OCI-LY7 (cell line): ENCODE data around the gene COX19. TPM values are rescaled to one million over a fixed set of nuclear protein-coding genes. Genes with fewer than 3 reads are reported as not detected.
"Not testable (repeated sequence)": the region's sequence is repeated elsewhere in the genome, so short reads cannot be mapped to it uniquely, and the experiment has no call there.

ENCODE experiments used
- BruUV-seq: library from RNA; stranded (reverse); fragments of 400-500 nt; replicated peaks from 2 replicates; lab custom pipeline; 2021; lab: Mats Ljungman, UMichigan
- CTCF ChIA-PET: fragments of 300-600 bp; sonication (Branson Sonifier 250); formaldehyde crosslinking; loops from one replicate; lab custom pipeline; 2022; ENCODE audit warnings: antibody characterized with exemption; ENCODE audit not compliant: unreplicated experiment; lab: Charles Lee
- POLR2A ChIA-PET: fragments of 300-600 bp; sonication (Branson Sonifier 250); formaldehyde crosslinking; loops from one replicate; lab custom pipeline; 2022; ENCODE audit warnings: antibody characterized with exemption; lab: Charles Lee
- DNase-seq: peaks from one replicate; pipeline ENCODE4 v3.0.0-alpha.2; 2015; ENCODE audit warnings: low spot score
- H2AFZ ChIP-seq: fragments of 200-600 bp; sonication (generic), shearing (Covaris generic); 2 replicates; pipeline ENCODE4 v1.6.1; 2014; ENCODE audit warnings: mild to moderate bottlenecking, antibody characterized with exemption, low read length, moderate library complexity
- H3K27ac ChIP-seq: fragments of 200-600 bp; sonication (generic); 2 replicates; pipeline ENCODE4 v1.5.1; 2014; ENCODE audit warnings: mixed run types, low read depth, mild to moderate bottlenecking, moderate library complexity, low read length, inconsistent platforms; ENCODE audit not compliant: poor library complexity, severe bottlenecking
- H3K36me3 ChIP-seq: fragments of 200-600 bp; sonication (generic); 2 replicates; pipeline ENCODE4 v1.6.1; 2014; ENCODE audit warnings: mild to moderate bottlenecking, antibody characterized with exemption, low read length, moderate library complexity, mixed read lengths; ENCODE audit not compliant: insufficient read depth
- H3K4me1 ChIP-seq: fragments of 200-600 bp; sonication (generic); 2 replicates; pipeline ENCODE4 v1.5.1; 2014; ENCODE audit warnings: mild to moderate bottlenecking, low read length; ENCODE audit not compliant: insufficient read depth, poor library complexity, severe bottlenecking
- H3K4me2 ChIP-seq: fragments of 200-600 bp; sonication (generic); 2 replicates; pipeline ENCODE4 v1.6.1; 2014; ENCODE audit warnings: mild to moderate bottlenecking, low read length
- H3K4me3 ChIP-seq: fragments of 200-600 bp; sonication (generic); 2 replicates; pipeline ENCODE4 v1.5.1; 2014; ENCODE audit warnings: mild to moderate bottlenecking, low read depth, low read length; ENCODE audit not compliant: poor library complexity, severe bottlenecking
- H3K79me2 ChIP-seq: fragments of 200-600 bp; sonication (generic); 2 replicates; pipeline ENCODE4 v1.6.1; 2016; ENCODE audit warnings: low read depth, mild to moderate bottlenecking, low read length, moderate library complexity, mixed read lengths; ENCODE audit not compliant: insufficient read depth
- H3K9me2 ChIP-seq: fragments of 200-600 bp; sonication (generic); 2 replicates; pipeline ENCODE4 v1.6.1; 2016; ENCODE audit warnings: mild to moderate bottlenecking, low read length, mixed read lengths; ENCODE audit not compliant: insufficient read depth
- H3K9me3 ChIP-seq: fragments of 200-600 bp; sonication (generic); 2 replicates; pipeline ENCODE4 v1.6.1; 2014; ENCODE audit warnings: mild to moderate bottlenecking, mixed run types, low read length, mixed read lengths
- H4K20me1 ChIP-seq: fragments of 200-600 bp; sonication (generic); 2 replicates; pipeline ENCODE4 v1.6.1; 2014; ENCODE audit warnings: mild to moderate bottlenecking, antibody characterized with exemption, low read length, moderate library complexity, mixed read lengths; ENCODE audit not compliant: insufficient read depth
- CTCF ChIP-seq: fragments of 200-600 bp; sonication (generic); conservative IDR thresholded peaks from 2 replicates; pipeline ENCODE4 v1.5.1; 2014; ENCODE audit warnings: mild to moderate bottlenecking, antibody characterized with exemption, low read length, moderate library complexity, mixed read lengths
- EZH2phosphoT487 ChIP-seq: fragments of 200-600 bp; sonication (generic); IDR thresholded peaks from 2 replicates; pipeline ENCODE4 v1.6.1; 2018; ENCODE audit warnings: low read depth, borderline replicate concordance, mild to moderate bottlenecking, mixed run types, antibody characterized with exemption, low read length, moderate library complexity, mixed read lengths
- intact Hi-C: fragments of 100-400 bp; cut with micrococcal nuclease; formaldehyde crosslinking; loops from one replicate; pipeline ENCODE4 v1.10.0; 2022; ENCODE audit not compliant: unreplicated experiment
- total RNA-seq, 2 experiments: library from RNA; depleted of rRNA in 1 of 2; stranded (reverse); fragments of >200 nt in 1 of 2; shearing (Covaris generic) in 1 of 2; gene quantifications; 2 replicates each; pipeline ENCODE4 v1.2.3, GENCODE V29; 2014 to 2022

Gene COX19
- total RNA-seq, 2 experiments from 2014 or later = 23.2 to 43.1 TPM

- no peak for DNase-seq
- H3K4me3 ChIP-seq = no peak overlapping the region
- CTCF ChIA-PET = no interaction called here
- no TSS peak for BruUV-seq
- intact Hi-C loops = loop anchor here (5.0 kb wide), 1 partner anchor 253 kb away; no protein-coding TSS in a partner anchor
- no peaks in the 10 kb centered on the region for H4K20me1 ChIP-seq
- no peaks in the 10 kb centered on the region for H3K9me3 ChIP-seq
- no peak overlapping the region for H2AFZ ChIP-seq
- POLR2A ChIA-PET = interaction anchor here (0.6 kb wide), 1 partner anchor 33 kb away, joined by 3 read pairs; no protein-coding TSS in a partner anchor
- no peaks in the 10 kb centered on the region for H3K36me3 ChIP-seq
- H3K4me2 ChIP-seq = peak overlapping the region; percentile 45
- H3K4me1 ChIP-seq = peaks cover 33% of the 10 kb centered on the region
- no peaks in the 10 kb centered on the region for H3K9me2 ChIP-seq
- no peak overlapping the region for H3K27ac ChIP-seq
- TF ChIP-seq EZH2phosphoT487 (no peak), CTCF (no peak)
- H3K79me2 ChIP-seq = no peaks in the 10 kb centered on the region
These were observed 50.7 kb downstream of the COX19 start for GRCh38 chr7:924541-925231.

GRCh38 chr7:924042-924441 lies 51.3 kb downstream of the COX19 start:
- peak overlapping the region; percentile 66; the same call in 1 of the 2 replicates for H2AFZ ChIP-seq
- DNase-seq, H3K9me2 ChIP-seq, H3K79me2 ChIP-seq, BruUV-seq, H3K9me3 ChIP-seq, H3K36me3 ChIP-seq, CTCF ChIA-PET, H3K27ac ChIP-seq, H4K20me1 ChIP-seq: not testable (repeated sequence)
- H3K4me1 ChIP-seq = peaks cover 33% of the 10 kb centered on the region
- POLR2A ChIA-PET = interaction anchor here (1.5 kb wide), 1 partner anchor 50 kb away, joined by 6 read pairs; no protein-coding TSS in a partner anchor
- H3K4me3 ChIP-seq = peak overlapping the region; percentile 59
- peak overlapping the region; percentile 62; the same call in 1 of the 2 replicates for H3K4me2 ChIP-seq
- intact Hi-C loops = loop anchor here (5.0 kb wide), 1 partner anchor 253 kb away; no protein-coding TSS in a partner anchor

DNA sequence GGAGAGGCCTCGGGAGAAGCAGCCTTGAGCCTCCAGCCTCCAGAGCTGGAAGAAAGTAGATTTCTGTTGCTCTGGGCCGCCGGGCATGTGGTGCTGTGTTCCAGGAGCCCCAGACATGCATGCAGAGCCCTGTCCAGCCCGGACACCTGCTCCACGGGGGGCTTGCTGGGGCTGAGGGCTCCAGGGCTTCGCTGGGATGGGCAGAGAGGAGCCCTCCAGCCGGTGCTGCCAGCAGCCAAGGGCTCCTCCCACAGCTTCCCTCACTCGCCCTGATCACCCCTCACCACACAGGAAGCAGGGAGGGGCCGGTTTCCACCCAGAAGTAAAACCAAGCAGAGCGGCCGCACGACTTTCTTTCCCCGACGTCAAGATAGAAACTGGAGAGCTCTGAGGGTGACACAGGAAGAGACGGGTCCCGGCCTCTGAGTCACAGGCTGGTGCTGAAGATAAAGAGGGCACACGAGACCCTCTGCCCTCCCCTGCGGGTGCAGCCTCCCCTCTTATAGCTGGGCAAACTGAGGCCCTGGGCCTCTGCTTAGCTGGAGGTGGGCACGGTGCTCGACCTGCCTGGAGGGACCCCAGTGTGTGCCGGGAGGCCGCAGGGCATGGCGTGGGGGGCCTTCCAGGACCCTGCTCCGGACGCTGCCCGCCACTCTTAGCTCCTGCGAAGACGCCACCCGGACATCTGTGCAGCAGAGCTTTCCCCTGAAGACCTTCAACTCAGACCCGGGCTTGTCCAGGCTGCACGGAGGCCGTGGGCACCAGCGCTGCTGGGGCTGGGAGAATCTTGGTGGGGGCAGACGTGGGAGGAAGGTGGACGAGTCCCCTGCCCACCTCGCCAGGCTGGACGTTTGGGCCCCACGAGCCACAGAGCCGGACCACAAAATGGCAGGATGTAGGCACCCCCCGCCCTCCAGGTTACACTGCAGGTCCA lies 52.0 kb downstream of the COX19 start:
- Histone ChIP-seq H3K9me2 (no peaks in the 10 kb centered on the region), H2AFZ (peak overlapping the region; percentile 66), H3K9me3 (no peaks in the 10 kb centered on the region), H3K4me2 (peak overlapping the region; percentile 62), H3K4me1 (peaks cover 33% of the 10 kb centered on the region), H4K20me1 (no peaks in the 10 kb centered on the region), H3K27ac (peak overlapping the region; percentile 72), H3K4me3 (peak overlapping the region; percentile 59), H3K36me3 (no peaks in the 10 kb centered on the region), H3K79me2 (no peaks in the 10 kb centered on the region)
- no TSS peak for BruUV-seq
- no peak for TF ChIP-seq EZH2phosphoT487
- TF ChIP-seq CTCF = no peak
- CTCF ChIA-PET = interaction anchor here (1.0 kb wide), 2 partner anchors 14 to 33 kb away, joined by 3 to 4 read pairs; no protein-coding TSS in a partner anchor
- intact Hi-C loops = loop anchor here (1.0 to 5.0 kb wide), 3 partner anchors 27 to 254 kb away; no protein-coding TSS in a partner anchor
- POLR2A ChIA-PET = interaction anchor here (1.0 to 1.5 kb wide), 3 partner anchors 18 to 51 kb away, joined by 3 to 6 read pairs (median 4); no protein-coding TSS in a partner anchor
- DNase-seq = peak; percentile 91
